ENCODE results near the gene TANGO2. TPM values are rescaled to one million over a fixed set of nuclear protein-coding genes. Genes with fewer than 3 reads are reported as not detected.

The TANGO2 gene
- total and polyA plus RNA-seq, 9 donors, result 11.0 to 17.5 (median 13.3) TPM

GRCh38 chr22:20052309-20053259, 31.7 kb downstream of the TANGO2 start:
- Histone ChIP-seq H3K4me1 (ENCODE audit: insufficient read depth) (no peaks in the 10 kb centered on the region), H3K4me3 (no peak overlapping the region), H3K27me3 (no peaks in the 10 kb centered on the region), H3K27ac (no peak overlapping the region), H3K9me3 (no peaks in the 10 kb centered on the region), H3K36me3 (no peaks in the 10 kb centered on the region)
- intact Hi-C loops (cut with DNase I), result no loop called here
- TF ChIP-seq POLR2A (IDR thresholded peaks at IDR 0.05) (no peak), EP300 (IDR thresholded peaks at IDR 0.05) (no peak)
- DNase-seq, result no peak
- WGBS, 3 donors, result 89 to 91% (median 90%) methylated on average over 26 of the region's 26 CpGs

DNA sequence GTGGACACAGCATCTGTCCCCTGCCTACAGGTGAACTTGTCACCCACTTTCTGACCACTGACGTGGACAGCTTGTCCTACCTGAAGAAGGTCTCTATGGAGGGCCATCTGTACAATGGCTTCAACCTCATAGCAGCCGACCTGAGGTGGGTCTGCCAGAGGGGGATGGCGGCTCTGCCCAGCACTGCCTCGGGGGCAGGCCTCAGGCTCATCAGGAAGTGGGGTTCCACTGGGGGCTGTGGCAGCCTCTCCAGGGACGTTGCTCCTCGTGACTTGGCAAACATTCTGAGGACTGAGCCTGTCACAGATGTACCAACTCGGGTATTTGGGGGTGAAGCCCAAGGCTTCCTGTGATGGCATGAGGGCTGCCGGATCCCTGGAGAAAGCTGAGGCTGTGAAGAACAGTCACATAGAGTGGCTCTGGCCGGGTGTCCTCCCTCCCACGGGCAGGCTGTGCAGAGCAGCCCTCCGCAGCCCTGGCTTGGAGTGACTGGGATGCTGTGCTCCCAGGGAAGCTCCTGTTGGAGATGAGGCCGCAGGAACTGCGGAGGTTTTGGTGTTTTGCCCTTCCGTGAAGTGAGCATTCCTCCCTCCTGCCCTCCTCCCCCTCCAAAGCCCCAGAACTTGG, 32.6 kb downstream of the TANGO2 start:
- H3K36me3 ChIP-seq, result no peaks in the 10 kb centered on the region
- no peak overlapping the region for H3K27ac ChIP-seq
- TF ChIP-seq POLR2A (IDR thresholded peaks at IDR 0.05), result no peak
- no peak for TF ChIP-seq EP300 (IDR thresholded peaks at IDR 0.05)
- no peak for TF ChIP-seq CTCF (IDR thresholded peaks at IDR 0.05)
- intact Hi-C loops (cut with DNase I), result no loop called here
- H3K4me3 ChIP-seq, result no peak overlapping the region
- H3K27me3 ChIP-seq, result no peaks in the 10 kb centered on the region
- DNase-seq, result no peak
- no peaks in the 10 kb centered on the region for H3K9me3 ChIP-seq
- 80 to 82% (median 80%) methylated on average over 14 of the region's 14 CpGs for WGBS, 3 donors
- no peaks in the 10 kb centered on the region for H3K4me1 ChIP-seq (ENCODE audit: insufficient read depth)

DNA sequence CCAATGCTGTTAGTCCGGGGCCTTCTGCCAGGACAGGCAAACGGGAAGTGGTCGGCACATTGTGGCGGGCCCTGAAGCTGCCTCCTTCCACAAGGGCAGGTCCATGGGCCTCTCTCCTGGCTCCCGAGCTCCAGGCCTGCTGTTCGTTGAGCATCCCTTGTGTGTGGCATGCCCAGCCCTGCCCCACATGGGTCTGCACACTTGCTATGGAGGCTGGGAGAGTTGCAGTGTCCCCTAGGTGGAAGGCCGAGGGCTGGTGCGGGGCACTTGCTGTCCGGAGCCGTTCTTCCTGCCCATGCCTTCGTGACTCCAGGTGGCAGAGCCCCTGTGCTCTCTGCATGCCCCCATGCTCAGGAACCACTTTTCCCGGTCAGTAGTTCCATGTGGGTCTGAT, 33.1 kb downstream of the TANGO2 start:
- Histone ChIP-seq H3K27ac (no peak overlapping the region), H3K27me3 (no peaks in the 10 kb centered on the region), H3K4me1 (ENCODE audit: insufficient read depth) (no peaks in the 10 kb centered on the region), H3K4me3 (no peak overlapping the region), H3K9me3 (no peaks in the 10 kb centered on the region), H3K36me3 (no peaks in the 10 kb centered on the region)
- TF ChIP-seq POLR2A (IDR thresholded peaks at IDR 0.05), result no peak
- no peak for TF ChIP-seq CTCF (IDR thresholded peaks at IDR 0.05)
- TF ChIP-seq EP300 (IDR thresholded peaks at IDR 0.05), result no peak
- WGBS, 3 donors, result 79 to 85% (median 80%) methylated on average over 12 of the region's 12 CpGs
- DNase-seq, result no peak
- intact Hi-C loops (cut with DNase I), result no loop called here

- H3K36me3 ChIP-seq, result no peaks in the 10 kb centered on the region
- intact Hi-C loops (cut with DNase I), result no loop called here
- DNase-seq, result no peak
Measured at GRCh38 chr22:20054485-20054884, 33.6 kb downstream of the TANGO2 start.

More at GRCh38 chr22:20054485-20054884, 33.6 kb downstream of the TANGO2 start:
- 89 to 93% (median 92%) methylated on average over 6 of the region's 6 CpGs for WGBS, 3 donors
- TF ChIP-seq EP300 (IDR thresholded peaks at IDR 0.05), result no peak
- no peak for TF ChIP-seq POLR2A (IDR thresholded peaks at IDR 0.05)
- TF ChIP-seq CTCF (IDR thresholded peaks at IDR 0.05), result no peak
- Histone ChIP-seq H3K4me1 (ENCODE audit: insufficient read depth) (no peaks in the 10 kb centered on the region), H3K9me3 (no peaks in the 10 kb centered on the region), H3K27ac (no peak overlapping the region), H3K27me3 (no peaks in the 10 kb centered on the region), H3K4me3 (no peak overlapping the region)
